IPS-20b (cell line): ENCODE data around the gene ZFAND2A.
"Not testable (repeated sequence)": the region's sequence is repeated elsewhere in the genome, so short reads cannot be mapped to it uniquely, and the experiment has no call there.

ENCODE experiments used
- H3K27ac ChIP-seq: one replicate; pipeline ENCODE4 v1.5.1; 2013; ENCODE audit warnings: low read length
- H3K27me3 ChIP-seq: 2 replicates; pipeline ENCODE4 v1.6.1; 2013; ENCODE audit warnings: mild to moderate bottlenecking, low read length, inconsistent platforms; ENCODE audit not compliant: insufficient read depth
- H3K36me3 ChIP-seq: 2 replicates; pipeline ENCODE4 v1.6.1; 2013; ENCODE audit warnings: low read depth, mild to moderate bottlenecking, inconsistent platforms, low read length, moderate library complexity; ENCODE audit not compliant: insufficient read depth
- H3K4me1 ChIP-seq: 2 replicates; pipeline ENCODE4 v1.6.1; 2013; ENCODE audit warnings: mild to moderate bottlenecking, control low read depth, inconsistent platforms, low read length, moderate library complexity; ENCODE audit not compliant: insufficient read depth
- H3K4me3 ChIP-seq: 2 replicates; pipeline ENCODE4 v1.5.1; 2013; ENCODE audit warnings: mild to moderate bottlenecking, low read length, inconsistent platforms
- H3K9ac ChIP-seq: 2 replicates; pipeline ENCODE4 v1.6.1; 2013; ENCODE audit warnings: low read depth, mild to moderate bottlenecking, inconsistent platforms, low read length, moderate library complexity
- H3K9me3 ChIP-seq: 2 replicates; pipeline ENCODE4 v1.6.1; 2013; ENCODE audit warnings: mild to moderate bottlenecking, low read depth, low read length, inconsistent platforms; ENCODE audit not compliant: insufficient read depth

The ZFAND2A gene

GRCh38 chr7:1159891-1160669 is at the start of gene ZFAND2A:
ZFAND2A (minus strand) TSS chr7:1160196; CDS start chr7:1158212, 1,984 bp downstream.
- Histone ChIP-seq H3K27me3 (no peaks in the 10 kb centered on the region), H3K36me3 (peaks cover 31% of the 10 kb centered on the region), H3K9me3 (no peaks in the 10 kb centered on the region), H3K4me3 (peak within 1 kb of the TSS; percentile 89), H3K27ac (peak within 1 kb of the TSS; percentile 91), H3K4me1 (no peaks in the 10 kb centered on the region), H3K9ac (peak within 1 kb of the TSS; percentile 97)

- H3K27ac ChIP-seq, result no peak overlapping the region
- no peak overlapping the region for H3K9ac ChIP-seq
- no peak overlapping the region for H3K4me3 ChIP-seq
- H3K36me3 ChIP-seq, result no peaks in the 10 kb centered on the region
- H3K4me1 ChIP-seq, result no peaks in the 10 kb centered on the region
- H3K27me3 ChIP-seq, result no peaks in the 10 kb centered on the region; the same call in 1 of the 2 replicates
- H3K9me3 ChIP-seq, result no peaks in the 10 kb centered on the region
Observed at GRCh38 chr7:1209097-1209496, 49.1 kb upstream of the ZFAND2A start.

GRCh38 chr7:1205742-1206141 is 45.7 kb upstream of the ZFAND2A start:
- not testable (repeated sequence) for H3K27ac ChIP-seq, H3K9me3 ChIP-seq, H3K4me3 ChIP-seq, H3K9ac ChIP-seq, H3K4me1 ChIP-seq, H3K27me3 ChIP-seq, H3K36me3 ChIP-seq

- Histone ChIP-seq H3K9me3 (no peaks in the 10 kb centered on the region), H3K27ac (no peak overlapping the region), H3K36me3 (no peaks in the 10 kb centered on the region), H3K9ac (no peak overlapping the region), H3K27me3 (no peaks in the 10 kb centered on the region), H3K4me1 (no peaks in the 10 kb centered on the region), H3K4me3 (no peak overlapping the region)
Observed at GRCh38 chr7:1204460-1205140, 44.6 kb upstream of the ZFAND2A start.

- H3K27ac ChIP-seq, H3K36me3 ChIP-seq, H3K9me3 ChIP-seq, H3K9ac ChIP-seq, H3K27me3 ChIP-seq, H3K4me3 ChIP-seq, H3K4me1 ChIP-seq: not testable (repeated sequence)
Observed at GRCh38 chr7:1202914-1203313, 42.9 kb upstream of the ZFAND2A start.

- H3K27me3 ChIP-seq, result no peaks in the 10 kb centered on the region
- H3K27ac ChIP-seq, result no peak overlapping the region
- no peak overlapping the region for H3K9ac ChIP-seq
- H3K4me1 ChIP-seq, result no peaks in the 10 kb centered on the region
- no peak overlapping the region for H3K4me3 ChIP-seq
- H3K36me3 ChIP-seq, result no peaks in the 10 kb centered on the region
- H3K9me3 ChIP-seq, result no peaks in the 10 kb centered on the region
Observed at GRCh38 chr7:1201916-1202315, 41.9 kb upstream of the ZFAND2A start.

DNA sequence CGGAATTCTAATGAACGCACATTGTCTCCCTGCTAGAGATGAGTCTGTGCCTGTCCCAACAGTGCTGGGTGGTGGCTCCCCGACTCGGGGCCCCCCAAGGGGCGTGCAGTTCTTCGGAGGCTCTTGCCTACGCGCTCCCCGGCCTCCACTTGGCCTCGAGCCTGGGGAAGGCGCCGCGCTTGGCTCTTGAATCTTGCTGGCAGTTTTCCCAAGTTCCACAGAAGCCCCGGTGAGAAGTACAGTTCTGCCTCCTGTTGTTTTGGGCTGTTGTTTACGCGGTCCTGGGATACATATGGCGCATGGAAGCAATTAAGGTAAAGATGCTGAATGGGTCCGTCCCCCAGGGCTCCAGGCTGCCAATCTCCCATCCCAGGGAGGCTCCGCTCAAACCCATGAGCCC is 40.0 kb upstream of the ZFAND2A start:
- no peaks in the 10 kb centered on the region for H3K36me3 ChIP-seq
- H3K4me1 ChIP-seq, result no peaks in the 10 kb centered on the region
- peaks cover 4% of the 10 kb centered on the region; the same call in 1 of the 2 replicates for H3K27me3 ChIP-seq
- no peaks in the 10 kb centered on the region for H3K9me3 ChIP-seq
- H3K27ac ChIP-seq, result no peak overlapping the region
- no peak overlapping the region for H3K4me3 ChIP-seq
- H3K9ac ChIP-seq, result no peak overlapping the region

GRCh38 chr7:1197997-1198625 is 38.1 kb upstream of the ZFAND2A start:
- Histone ChIP-seq H3K27me3 (peaks cover 17% of the 10 kb centered on the region), H3K4me3 (no peak overlapping the region), H3K27ac (no peak overlapping the region), H3K36me3 (no peaks in the 10 kb centered on the region), H3K9ac (no peak overlapping the region), H3K4me1 (no peaks in the 10 kb centered on the region), H3K9me3 (no peaks in the 10 kb centered on the region)

GRCh38 chr7:1196950-1197349 is 37.0 kb upstream of the ZFAND2A start:
- no peaks in the 10 kb centered on the region for H3K4me1 ChIP-seq
- no peaks in the 10 kb centered on the region for H3K9me3 ChIP-seq
- no peak overlapping the region for H3K27ac ChIP-seq
- no peaks in the 10 kb centered on the region for H3K36me3 ChIP-seq
- no peak overlapping the region for H3K4me3 ChIP-seq
- no peak overlapping the region for H3K9ac ChIP-seq
- H3K27me3 ChIP-seq, result peaks cover 17% of the 10 kb centered on the region

DNA sequence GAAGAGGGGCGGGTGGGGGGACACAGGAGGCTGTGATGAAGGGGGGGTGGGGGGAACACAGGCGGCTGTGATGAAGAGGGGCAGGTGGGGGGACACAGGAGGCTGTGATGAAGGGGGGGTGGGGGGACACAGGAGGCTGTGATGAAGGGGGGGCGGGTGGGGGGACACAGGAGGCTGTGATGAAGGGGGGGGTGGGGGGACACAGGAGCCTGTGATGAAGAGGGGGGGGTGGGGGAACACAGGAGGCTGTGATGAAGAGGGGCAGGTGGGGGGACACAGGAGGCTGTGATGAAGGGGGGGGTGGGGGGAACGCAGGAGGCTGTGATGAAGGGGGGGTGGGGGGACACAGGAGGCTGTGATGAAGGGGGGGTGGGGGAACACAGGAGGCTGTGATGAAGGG is 36.4 kb upstream of the ZFAND2A start:
- H3K27ac ChIP-seq, H3K36me3 ChIP-seq, H3K4me3 ChIP-seq, H3K9me3 ChIP-seq, H3K9ac ChIP-seq, H3K4me1 ChIP-seq: not testable (repeated sequence)
- peaks cover 17% of the 10 kb centered on the region for H3K27me3 ChIP-seq

- no peak overlapping the region for H3K27ac ChIP-seq
- no peaks in the 10 kb centered on the region for H3K36me3 ChIP-seq
- H3K4me1 ChIP-seq, result no peaks in the 10 kb centered on the region
- peaks cover 17% of the 10 kb centered on the region for H3K27me3 ChIP-seq
- no peaks in the 10 kb centered on the region for H3K9me3 ChIP-seq
- no peak overlapping the region for H3K4me3 ChIP-seq
- H3K9ac ChIP-seq, result no peak overlapping the region
Observed at GRCh38 chr7:1193593-1194424, 33.8 kb upstream of the ZFAND2A start.
